ENCODE measurements around the gene NEGR1. TPM values are rescaled to one million over a fixed set of nuclear protein-coding genes. Genes with fewer than 3 reads are reported as not detected.

The NEGR1 gene
- total RNA-seq, 4 donors from 2014 or later: 4.6 to 5.7 (median 5.0) TPM

GRCh38 chr1:71463144-71463543 lies 819.2 kb downstream of the NEGR1 start:
- no peak for TF ChIP-seq POLR2A (IDR thresholded peaks at IDR 0.05)
- TF ChIP-seq CTCF (IDR thresholded peaks at IDR 0.05 in 4 of 5, conservative IDR thresholded peaks at IDR 0.05 in 1 of 5): no peak
- no peaks in the 10 kb centered on the region for H3K27me3 ChIP-seq
- no peaks in the 10 kb centered on the region for H3K36me3 ChIP-seq
- in situ Hi-C loops (cut with MboI; ENCODE audit: low sequenced_read_pairs in 4 of 4): no loop called here
- DNase-seq (no peak), ATAC-seq (peak in 1 of 2 donors; percentile 36)
- no peak overlapping the region for H3K4me3 ChIP-seq
- H3K27ac ChIP-seq: no peak overlapping the region
- intact Hi-C loops (cut with DNase I; ENCODE audit: low total_unique reads): no loop called here
- no peaks in the 10 kb centered on the region for H3K4me1 ChIP-seq
- H3K9me3 ChIP-seq: no peaks in the 10 kb centered on the region

GRCh38 chr1:71462247-71462646 lies 820.1 kb downstream of the NEGR1 start:
- in situ Hi-C loops (cut with MboI; ENCODE audit: low sequenced_read_pairs in 4 of 4): no loop called here
- no peaks in the 10 kb centered on the region for H3K36me3 ChIP-seq
- H3K27me3 ChIP-seq: no peaks in the 10 kb centered on the region
- no peak overlapping the region for H3K27ac ChIP-seq
- no peaks in the 10 kb centered on the region for H3K9me3 ChIP-seq
- DNase-seq (no peak), ATAC-seq (no peak)
- H3K4me3 ChIP-seq: no peak overlapping the region
- H3K4me1 ChIP-seq: no peaks in the 10 kb centered on the region
- TF ChIP-seq CTCF (IDR thresholded peaks at IDR 0.05 in 4 of 5, conservative IDR thresholded peaks at IDR 0.05 in 1 of 5): no peak
- intact Hi-C loops (cut with DNase I; ENCODE audit: low total_unique reads): no loop called here

GRCh38 chr1:71461416-71461815 lies 820.9 kb downstream of the NEGR1 start:
- TF ChIP-seq POLR2A (IDR thresholded peaks at IDR 0.05) (no peak), CTCF (IDR thresholded peaks at IDR 0.05 in 4 of 5, conservative IDR thresholded peaks at IDR 0.05 in 1 of 5) (no peak)
- Histone ChIP-seq H3K27me3 (no peaks in the 10 kb centered on the region), H3K9me3 (no peaks in the 10 kb centered on the region), H3K4me1 (no peaks in the 10 kb centered on the region), H3K4me3 (no peak overlapping the region), H3K27ac (no peak overlapping the region), H3K36me3 (no peaks in the 10 kb centered on the region)
- no peak for ATAC-seq
- intact Hi-C loops (cut with DNase I; ENCODE audit: low total_unique reads): no loop called here
- no peak for DNase-seq
- in situ Hi-C loops (cut with MboI; ENCODE audit: low sequenced_read_pairs in 4 of 4): no loop called here

- intact Hi-C loops (cut with DNase I; ENCODE audit: low total_unique reads): no loop called here
- no peaks in the 10 kb centered on the region for H3K36me3 ChIP-seq
- TF ChIP-seq POLR2A (IDR thresholded peaks at IDR 0.05) (no peak), CTCF (IDR thresholded peaks at IDR 0.05 in 4 of 5, conservative IDR thresholded peaks at IDR 0.05 in 1 of 5) (no peak)
Observed at GRCh38 chr1:71448444-71448843, 833.9 kb downstream of the NEGR1 start.

GRCh38 chr1:71438626-71439025 lies 843.7 kb downstream of the NEGR1 start:
- Histone ChIP-seq H3K4me1 (no peaks in the 10 kb centered on the region), H3K9me3 (no peaks in the 10 kb centered on the region), H3K27ac (no peak overlapping the region), H3K36me3 (no peaks in the 10 kb centered on the region), H3K27me3 (no peaks in the 10 kb centered on the region), H3K4me3 (no peak overlapping the region)
- intact Hi-C loops (cut with DNase I; ENCODE audit: low total_unique reads) (no loop called here), in situ Hi-C loops (cut with MboI; ENCODE audit: low sequenced_read_pairs in 4 of 4) (no loop called here)
- ATAC-seq (no peak), DNase-seq (no peak)
- TF ChIP-seq CTCF (IDR thresholded peaks at IDR 0.05 in 4 of 5, conservative IDR thresholded peaks at IDR 0.05 in 1 of 5) (no peak), POLR2A (IDR thresholded peaks at IDR 0.05) (no peak)

More at GRCh38 chr1:71448444-71448843, 833.9 kb downstream of the NEGR1 start:
- no peak overlapping the region for H3K4me3 ChIP-seq
- no peaks in the 10 kb centered on the region for H3K9me3 ChIP-seq
- H3K4me1 ChIP-seq: no peaks in the 10 kb centered on the region
- H3K27me3 ChIP-seq: no peaks in the 10 kb centered on the region
- in situ Hi-C loops (cut with MboI; ENCODE audit: low sequenced_read_pairs in 4 of 4): no loop called here
- DNase-seq: no peak
- ATAC-seq: no peak
- no peak overlapping the region for H3K27ac ChIP-seq
